Fibroblast of the aortic adventitia (primary cell): Measurements from ENCODE around the gene SH3D21. TPM values are rescaled to one million over a fixed set of nuclear protein-coding genes. Genes with fewer than 3 reads are reported as not detected.
A peak's percentile ranks its signal among the peaks of the same experiment; 100 is the strongest.

Experiments used
- DNase-seq: peaks from one replicate; pipeline ENCODE4 v3.0.0-alpha.2; 2010; ENCODE audit warnings: low read depth
- H3K4me3 ChIP-seq: 2 replicates; pipeline ENCODE4 v1.5.1; 2011; ENCODE audit warnings: low read depth, mild to moderate bottlenecking, control low read depth, low read length, moderate library complexity
- total RNA-seq: library from RNA; depleted of rRNA; stranded (reverse); fragments of >200 nt; gene quantifications from 2 replicates; pipeline ENCODE4 v1.2.3, GENCODE V29; 2012; ENCODE audit warnings: low replicate concordance
- TF ChIP-seq, protein P1 (sequence below): IDR thresholded peaks from 2 replicates; pipeline ENCODE4 v1.5.1; 2011; ENCODE audit warnings: mild to moderate bottlenecking, low read length, control low read depth, inconsistent platforms; ENCODE audit not compliant: insufficient read depth

SH3D21 gene
- total RNA-seq, 1 donor, result 5.2 TPM

DNA sequence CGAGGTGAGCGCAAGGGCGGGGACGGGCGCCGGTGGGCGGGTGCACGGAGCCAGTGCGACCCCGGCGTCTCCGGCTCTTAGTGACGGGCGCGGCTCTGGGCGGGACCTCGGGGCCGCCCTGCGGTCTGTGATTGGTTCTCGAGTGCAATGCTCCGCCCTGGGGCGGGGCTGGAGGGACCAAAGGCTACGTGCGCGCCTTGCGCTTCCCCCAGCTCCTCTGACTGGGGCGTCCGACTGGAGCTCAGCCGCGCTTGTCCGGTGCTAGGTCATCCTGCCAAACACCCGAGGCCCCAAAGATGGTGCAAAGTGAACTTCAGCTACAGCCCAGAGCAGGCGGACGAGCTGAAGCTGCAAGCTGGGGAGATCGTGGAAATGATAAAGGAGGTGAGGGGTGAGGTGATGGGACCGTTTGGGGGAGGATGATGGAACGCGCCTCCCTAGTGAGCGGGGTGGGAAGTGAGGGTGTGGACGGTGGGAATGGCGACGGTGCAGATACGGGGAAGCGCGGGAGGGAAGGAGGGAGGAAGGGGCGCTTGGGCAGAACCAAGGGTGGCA, 811 bp downstream of the SH3D21 start:
- TF ChIP-seq, protein P1, sequence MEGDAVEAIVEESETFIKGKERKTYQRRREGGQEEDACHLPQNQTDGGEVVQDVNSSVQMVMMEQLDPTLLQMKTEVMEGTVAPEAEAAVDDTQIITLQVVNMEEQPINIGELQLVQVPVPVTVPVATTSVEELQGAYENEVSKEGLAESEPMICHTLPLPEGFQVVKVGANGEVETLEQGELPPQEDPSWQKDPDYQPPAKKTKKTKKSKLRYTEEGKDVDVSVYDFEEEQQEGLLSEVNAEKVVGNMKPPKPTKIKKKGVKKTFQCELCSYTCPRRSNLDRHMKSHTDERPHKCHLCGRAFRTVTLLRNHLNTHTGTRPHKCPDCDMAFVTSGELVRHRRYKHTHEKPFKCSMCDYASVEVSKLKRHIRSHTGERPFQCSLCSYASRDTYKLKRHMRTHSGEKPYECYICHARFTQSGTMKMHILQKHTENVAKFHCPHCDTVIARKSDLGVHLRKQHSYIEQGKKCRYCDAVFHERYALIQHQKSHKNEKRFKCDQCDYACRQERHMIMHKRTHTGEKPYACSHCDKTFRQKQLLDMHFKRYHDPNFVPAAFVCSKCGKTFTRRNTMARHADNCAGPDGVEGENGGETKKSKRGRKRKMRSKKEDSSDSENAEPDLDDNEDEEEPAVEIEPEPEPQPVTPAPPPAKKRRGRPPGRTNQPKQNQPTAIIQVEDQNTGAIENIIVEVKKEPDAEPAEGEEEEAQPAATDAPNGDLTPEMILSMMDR, result no peak
- DNase-seq, result peak; percentile 85
- H3K4me3 ChIP-seq, result peak overlapping the region; percentile 72

DNA sequence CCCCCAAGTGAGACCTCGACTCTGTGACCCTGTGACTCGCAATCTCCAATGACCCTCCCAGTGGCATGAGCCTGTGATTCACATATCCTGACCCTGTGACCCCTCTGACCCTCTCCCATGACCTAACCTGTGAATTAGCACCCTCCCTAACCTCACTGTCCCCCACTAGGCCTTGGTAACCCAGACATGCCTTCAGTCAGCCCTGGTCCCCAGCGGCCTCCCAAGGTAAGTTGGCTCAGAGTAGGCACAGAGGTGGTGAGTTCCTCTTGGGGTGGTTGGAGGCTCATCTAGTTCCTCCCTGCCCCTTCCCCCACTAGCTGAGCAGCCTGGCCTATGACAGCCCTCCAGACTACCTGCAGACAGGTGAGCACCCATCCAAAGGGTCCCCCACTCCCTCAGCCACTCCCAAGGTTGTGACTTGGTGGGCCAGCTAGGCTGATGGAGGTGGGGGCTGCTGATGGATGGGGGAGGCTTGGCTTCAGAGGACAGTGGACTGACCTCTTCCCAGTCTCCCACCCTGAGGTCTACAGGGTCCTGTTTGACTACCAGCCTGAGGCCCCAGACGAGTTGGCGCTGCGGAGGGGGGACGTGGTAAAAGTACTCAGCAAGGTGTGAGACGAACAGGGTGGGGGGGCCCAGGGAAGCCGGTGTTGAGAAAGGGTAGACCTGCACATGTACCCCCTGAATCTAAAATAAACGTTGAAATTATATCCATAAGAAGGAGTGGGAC, 1.6 kb downstream of the SH3D21 start:
- DNase-seq, result no peak
- peak overlapping the region; percentile 72 for H3K4me3 ChIP-seq
- TF ChIP-seq, protein P1, result no peak

DNA sequence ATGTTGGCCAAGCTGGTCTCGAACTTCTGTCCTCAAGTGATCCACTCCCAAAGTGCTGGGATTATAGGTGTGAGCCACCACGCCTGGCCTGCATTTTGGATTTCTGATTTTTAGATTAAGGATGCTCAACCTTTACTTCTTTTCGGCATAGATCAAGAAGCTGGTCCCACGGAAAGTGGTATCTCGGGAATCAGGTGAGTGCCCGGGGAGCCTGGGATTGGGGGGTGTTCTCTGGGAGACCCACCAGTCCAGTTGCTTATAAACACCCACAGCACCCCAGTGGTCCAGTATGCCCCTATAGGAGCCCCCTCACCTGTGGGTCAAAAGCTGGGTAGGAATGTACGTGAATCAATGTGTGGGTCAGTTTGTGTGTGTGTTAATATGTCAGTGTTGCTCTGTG, 3.2 kb downstream of the SH3D21 start:
- no peak for DNase-seq
- TF ChIP-seq, protein P1, result no peak

DNA sequence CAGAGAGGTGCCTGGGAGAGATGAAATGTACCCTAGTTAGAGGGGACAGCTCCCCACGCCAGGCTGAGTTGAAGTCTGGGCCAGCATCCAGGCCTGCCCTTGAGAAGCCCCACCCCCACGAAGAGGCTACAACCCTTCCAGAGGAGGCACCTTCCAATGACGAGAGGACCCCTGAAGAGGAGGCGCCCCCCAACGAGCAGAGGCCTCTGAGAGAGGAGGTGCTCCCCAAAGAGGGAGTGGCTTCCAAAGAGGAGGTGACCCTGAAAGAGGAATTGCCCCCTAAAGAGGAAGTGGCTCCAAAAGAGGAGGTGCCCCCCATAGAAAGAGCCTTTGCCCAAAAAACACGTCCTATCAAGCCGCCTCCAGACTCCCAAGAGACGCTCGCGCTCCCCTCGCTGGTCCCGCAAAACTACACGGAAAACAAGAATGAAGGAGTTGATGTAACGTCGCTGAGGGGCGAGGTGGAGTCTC, 14.2 kb downstream of the SH3D21 start:
- no peak for DNase-seq
- peak overlapping the region; percentile 71 for H3K4me3 ChIP-seq

More for the DNA sequence above, 3.2 kb downstream of the SH3D21 start:
- H3K4me3 ChIP-seq, result no peak overlapping the region

DNA sequence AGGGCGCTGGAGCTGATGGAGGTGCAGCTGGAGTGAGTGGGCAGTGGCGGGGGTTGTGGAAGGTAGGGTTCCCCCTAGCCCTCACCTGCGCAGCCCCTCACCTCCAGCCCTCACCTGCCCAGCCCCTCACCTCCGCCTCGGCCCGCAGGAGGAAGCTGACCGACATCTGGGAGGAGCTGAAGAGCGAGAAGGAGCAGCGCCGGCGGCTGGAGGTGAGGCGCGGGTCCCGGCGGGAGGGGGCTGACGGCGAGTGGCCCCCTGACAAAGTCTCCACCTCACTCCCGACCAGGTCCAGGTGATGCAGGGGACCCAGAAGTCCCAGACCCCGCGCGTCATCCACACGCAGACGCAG, 14.6 kb downstream of the SH3D21 start:
- TF ChIP-seq, protein P1, result no peak
- peak overlapping the region; percentile 71 for H3K4me3 ChIP-seq
- no peak for DNase-seq

More for the DNA sequence above, 14.2 kb downstream of the SH3D21 start:
- TF ChIP-seq, protein P1, result no peak

DNA sequence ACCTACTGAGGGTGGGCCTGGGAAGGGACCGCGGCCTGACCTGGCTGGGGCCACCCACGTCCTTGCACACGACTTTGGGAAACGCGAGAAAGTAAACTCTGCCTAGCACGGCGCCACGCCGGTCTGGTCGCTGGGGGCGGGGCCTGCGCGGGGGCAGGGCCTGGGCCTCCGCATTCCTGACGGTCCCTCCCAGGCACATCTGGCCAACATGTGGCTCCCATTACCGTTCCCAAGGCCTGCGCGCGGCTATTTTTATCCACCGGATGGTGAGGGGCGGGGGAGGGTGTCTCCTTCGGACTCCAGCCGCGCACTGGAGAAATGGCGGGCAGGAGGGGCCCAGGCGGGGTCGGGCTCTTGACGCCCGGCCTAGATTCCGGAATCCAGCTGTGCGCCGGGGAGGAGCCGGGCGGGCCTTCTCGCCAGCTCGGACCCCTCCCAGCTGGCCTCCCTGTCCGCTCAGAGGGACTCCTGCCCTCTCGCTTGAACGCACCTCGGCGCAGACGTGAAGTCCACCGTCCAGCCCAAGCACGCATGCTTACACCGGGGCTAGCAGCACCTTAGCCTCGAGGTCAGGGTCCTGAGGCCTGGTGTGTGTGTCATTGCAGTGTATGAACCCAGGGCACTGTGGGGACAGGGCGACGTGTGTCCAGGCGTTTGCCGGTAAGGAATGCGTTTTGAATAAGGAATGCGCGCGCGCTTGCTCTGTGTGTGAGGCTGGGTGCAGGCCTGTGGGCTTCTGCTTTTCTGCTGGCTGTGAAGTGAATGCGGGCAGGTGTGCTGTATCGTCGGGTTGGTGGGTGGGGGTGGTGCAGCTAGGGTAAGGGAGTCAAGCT, 15.2 kb downstream of the SH3D21 start:
- DNase-seq, result peak; percentile 96
- H3K4me3 ChIP-seq, result peak overlapping the region; percentile 82
- TF ChIP-seq, protein P1, result no peak
